HFF-Myc (cell line): ENCODE data around the gene FDPS.
"Not testable (repeated sequence)": the region's sequence is repeated elsewhere in the genome, so short reads cannot be mapped to it uniquely, and the experiment has no call there.

Experiments used
- DNase-seq: peaks from one replicate; pipeline ENCODE4 v3.0.0-alpha.2; 2011; ENCODE audit warnings: low read depth; ENCODE audit errors: extremely low read depth
- H3K4me3 ChIP-seq: replicated peaks from 2 replicates; pipeline ENCODE4 v1.5.1; 2011; ENCODE audit warnings: low read depth, mild to moderate bottlenecking, control low read depth, low read length
- CTCF ChIP-seq: IDR thresholded peaks from 2 replicates; pipeline ENCODE4 v1.5.1; 2012; ENCODE audit warnings: mild to moderate bottlenecking, low read depth, low read length, control low read depth; ENCODE audit errors: missing control alignments

Gene FDPS

DNA sequence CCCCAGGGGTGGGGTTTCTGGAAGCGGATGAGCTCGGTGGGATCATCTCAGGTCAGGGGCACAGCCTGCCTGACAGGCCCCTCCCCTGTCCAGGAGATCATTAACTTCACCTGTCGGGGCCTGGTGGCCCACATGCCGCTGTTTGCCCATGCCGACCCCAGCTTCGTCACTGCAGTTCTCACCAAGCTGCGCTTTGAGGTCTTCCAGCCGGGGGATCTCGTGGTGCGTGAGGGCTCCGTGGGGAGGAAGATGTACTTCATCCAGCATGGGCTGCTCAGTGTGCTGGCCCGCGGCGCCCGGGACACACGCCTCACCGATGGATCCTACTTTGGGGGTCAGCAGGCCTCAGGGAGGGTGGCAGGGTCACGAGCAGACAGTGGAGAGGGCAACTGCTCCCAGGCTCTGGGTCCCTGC, 23.0 kb upstream of the FDPS start:
- no peak overlapping the region for H3K4me3 ChIP-seq
- no peak for DNase-seq
- TF ChIP-seq CTCF: no peak

DNA sequence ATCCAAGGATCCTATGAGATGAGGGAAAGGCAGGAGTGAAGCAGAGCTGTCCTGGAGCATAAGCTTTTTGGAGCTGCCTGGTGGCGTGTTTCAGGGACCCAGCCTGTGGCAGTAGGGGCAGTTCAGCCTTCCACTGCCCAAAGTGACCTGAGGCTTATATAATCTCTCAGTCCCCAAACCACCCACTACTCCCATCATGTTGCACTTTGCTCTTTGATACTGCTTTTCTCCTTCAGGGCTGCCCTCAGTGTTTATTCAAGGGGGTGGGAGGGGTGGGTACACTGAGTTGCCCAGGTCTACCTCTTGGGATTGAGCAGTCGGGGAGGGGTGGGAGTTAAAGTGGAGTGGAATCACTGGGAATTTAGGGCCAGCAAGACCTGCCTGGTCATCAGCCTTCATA, 22.1 kb upstream of the FDPS start:
- DNase-seq: no peak
- H3K4me3 ChIP-seq: no peak overlapping the region
- no peak for TF ChIP-seq CTCF

GRCh38 chr1:155287987-155288543, 20.6 kb upstream of the FDPS start:
- no peak overlapping the region for H3K4me3 ChIP-seq
- no peak for TF ChIP-seq CTCF
- no peak for DNase-seq

DNA sequence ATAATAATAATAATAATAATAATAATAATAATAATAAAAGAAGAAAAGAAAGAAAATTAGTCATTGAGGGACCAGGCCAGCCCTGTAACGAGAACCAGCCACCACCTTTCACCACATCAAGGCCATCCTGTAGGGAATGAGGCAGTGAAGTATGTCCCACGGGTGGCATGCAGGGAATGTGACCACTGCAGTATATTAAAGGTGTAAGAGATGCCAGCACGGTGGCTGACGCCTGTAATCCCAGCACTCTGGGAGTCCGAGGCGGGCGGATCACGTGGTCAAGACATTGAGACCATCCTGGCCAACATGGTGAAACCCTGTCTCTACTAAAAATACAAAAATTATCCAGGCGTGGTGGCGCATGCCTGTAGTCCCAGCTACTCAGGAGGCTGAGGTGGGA, 17.7 kb upstream of the FDPS start:
- not testable (repeated sequence) for H3K4me3 ChIP-seq, DNase-seq

DNA sequence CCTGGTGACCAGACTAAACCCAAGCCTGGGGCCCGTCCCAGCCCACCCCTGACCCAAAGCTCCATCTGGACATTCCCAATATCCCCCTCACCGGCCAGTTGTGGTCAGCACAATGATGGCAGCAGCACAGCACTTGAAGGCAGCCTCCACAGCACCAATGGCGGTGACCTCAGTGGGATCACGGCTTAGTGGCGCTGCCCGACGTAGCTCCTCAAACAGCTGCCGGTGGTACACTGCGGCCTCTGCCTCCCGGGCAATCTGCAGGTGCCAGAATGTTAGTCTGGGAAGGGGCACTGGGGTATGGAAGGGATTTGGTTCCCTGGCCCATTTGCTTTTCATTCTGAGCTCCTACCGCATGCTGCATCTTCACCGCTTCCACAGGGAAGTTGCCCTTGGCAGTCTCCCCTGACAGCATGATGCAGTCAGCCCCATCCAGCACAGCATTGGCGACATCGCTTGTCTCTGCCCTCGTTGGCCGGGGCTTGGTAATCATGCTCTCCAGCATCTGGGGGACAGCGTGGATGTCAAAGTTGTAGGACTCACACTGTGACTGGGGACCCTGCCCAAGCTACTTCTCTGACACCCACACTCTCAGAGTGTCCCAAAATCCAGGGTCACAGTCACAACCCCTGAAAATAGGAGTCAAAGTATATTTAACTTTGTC, 15.4 kb upstream of the FDPS start:
- TF ChIP-seq CTCF: no peak

DNA sequence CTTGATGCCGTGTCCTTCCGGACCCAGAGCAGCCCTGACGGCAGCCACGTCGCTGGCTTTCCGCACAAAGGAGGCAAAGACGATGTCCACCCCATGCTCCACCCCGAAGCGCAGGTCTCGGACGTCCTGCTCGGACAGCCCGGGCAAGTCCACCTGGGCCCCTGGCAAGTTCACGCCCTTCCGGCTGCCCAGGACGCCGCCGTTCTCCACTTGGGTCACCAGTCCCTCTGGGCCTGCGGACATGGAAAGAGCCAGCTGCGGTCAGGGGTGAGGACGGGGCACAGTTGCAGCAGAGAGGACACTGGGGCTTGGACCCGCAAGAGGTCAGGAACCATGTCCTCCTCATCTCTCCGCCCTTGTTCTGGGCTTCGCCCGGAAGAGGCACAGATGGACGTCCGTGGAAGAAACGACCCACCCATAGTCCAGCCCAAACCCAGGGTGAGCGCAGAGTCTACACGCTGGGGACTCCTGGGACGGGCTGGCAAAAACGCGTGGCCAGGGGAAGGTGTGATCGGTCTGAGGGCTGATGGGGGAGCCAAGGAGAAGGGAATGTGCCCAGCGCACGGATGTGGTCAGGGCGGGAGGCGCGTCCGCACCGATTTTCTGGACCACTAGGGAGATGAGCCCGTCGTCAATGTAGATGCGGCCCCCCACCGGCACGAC, 14.0 kb upstream of the FDPS start:
- no peak for DNase-seq
- H3K4me3 ChIP-seq: no peak overlapping the region
- TF ChIP-seq CTCF: no peak

More for the DNA sequence above, 15.4 kb upstream of the FDPS start:
- H3K4me3 ChIP-seq: no peak overlapping the region
- DNase-seq: no peak

DNA sequence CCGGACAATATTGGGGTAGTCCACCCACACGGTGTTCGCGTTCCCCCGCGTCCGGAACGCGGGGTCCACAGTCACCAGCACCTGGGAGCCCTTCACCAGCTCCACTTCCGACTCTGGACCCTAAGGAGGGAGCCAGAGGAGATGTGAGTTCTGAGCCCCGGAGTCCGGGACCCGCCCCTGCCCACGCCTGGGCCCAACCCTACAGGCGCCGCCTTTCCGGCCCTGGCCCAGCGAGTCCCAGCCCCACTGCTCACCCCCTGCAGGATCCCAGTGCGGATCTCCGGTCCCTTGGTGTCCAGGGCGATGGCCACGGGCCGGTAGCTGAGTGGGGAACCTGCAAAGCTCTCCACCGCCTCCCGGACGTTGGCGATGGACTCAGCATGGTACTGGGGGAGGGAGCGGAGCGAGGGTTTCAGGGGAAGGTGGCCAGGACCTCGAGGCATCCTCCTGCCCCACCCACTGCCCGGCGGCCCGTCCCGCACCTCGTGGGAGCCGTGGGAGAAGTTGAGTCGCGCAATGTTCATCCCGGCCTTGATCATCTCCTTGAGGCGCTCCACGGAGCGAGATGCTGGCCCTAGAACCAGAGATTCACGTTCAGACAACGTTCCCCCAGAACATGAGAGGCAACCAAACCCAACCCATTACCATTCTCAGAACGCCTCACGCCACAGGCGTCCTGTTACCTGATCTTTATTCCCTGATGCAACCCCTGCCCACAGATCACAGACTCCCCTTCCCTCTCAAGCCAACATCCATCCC, 13.3 kb upstream of the FDPS start:
- DNase-seq: no peak
- no peak overlapping the region for H3K4me3 ChIP-seq
- no peak for TF ChIP-seq CTCF
